BJ (cell line): ENCODE results near the gene PPP1R8. TPM values are rescaled to one million over a fixed set of nuclear protein-coding genes. Genes with fewer than 3 reads are reported as not detected.

Source experiments
- CTCF ChIA-PET: fragments of 350-600 bp; formaldehyde crosslinking; extraction: SDS; loops from one replicate; lab custom pipeline; 2021; ENCODE audit warnings: antibody characterized with exemption, inconsistent platforms; lab: Yijun Ruan, JAX
- POLR2A ChIA-PET: fragments of 300-600 bp; sonication (Branson Sonifier 250); formaldehyde crosslinking; extraction: SDS; loops from one replicate; lab custom pipeline; 2021; ENCODE audit warnings: antibody characterized with exemption; lab: Charles Lee
- DNase-seq: peaks from one replicate; pipeline ENCODE4 v3.0.0-alpha.2; 2011; ENCODE audit warnings: low read depth
- H3K27me3 ChIP-seq: 2 replicates; pipeline ENCODE4 v1.6.0; 2011; ENCODE audit warnings: low read length; ENCODE audit not compliant: control insufficient read depth, insufficient read depth
- H3K36me3 ChIP-seq: 2 replicates; pipeline ENCODE4 v1.5.1; 2011; ENCODE audit warnings: low read length; ENCODE audit not compliant: control insufficient read depth, insufficient read depth
- H3K4me3 ChIP-seq: 2 replicates; pipeline ENCODE4 v1.5.1; 2011; ENCODE audit warnings: low read depth, mild to moderate bottlenecking, control low read depth, low read length
- polyA plus RNA-seq: library from polyadenylated mRNA; depleted of rRNA; stranded (reverse); fragments of >200 nt; gene quantifications from 2 replicates; pipeline ENCODE4 v1.2.3, GENCODE V29; 2011
- TF ChIP-seq, protein P1 (sequence below): IDR thresholded peaks from 2 replicates; pipeline ENCODE4 v1.5.1; 2011; ENCODE audit warnings: low read depth, mild to moderate bottlenecking, control low read depth, inconsistent platforms, low read length, moderate library complexity; ENCODE audit not compliant: insufficient read depth

Gene PPP1R8
- polyA plus RNA-seq, 1 experiment: 54.7 TPM

DNA sequence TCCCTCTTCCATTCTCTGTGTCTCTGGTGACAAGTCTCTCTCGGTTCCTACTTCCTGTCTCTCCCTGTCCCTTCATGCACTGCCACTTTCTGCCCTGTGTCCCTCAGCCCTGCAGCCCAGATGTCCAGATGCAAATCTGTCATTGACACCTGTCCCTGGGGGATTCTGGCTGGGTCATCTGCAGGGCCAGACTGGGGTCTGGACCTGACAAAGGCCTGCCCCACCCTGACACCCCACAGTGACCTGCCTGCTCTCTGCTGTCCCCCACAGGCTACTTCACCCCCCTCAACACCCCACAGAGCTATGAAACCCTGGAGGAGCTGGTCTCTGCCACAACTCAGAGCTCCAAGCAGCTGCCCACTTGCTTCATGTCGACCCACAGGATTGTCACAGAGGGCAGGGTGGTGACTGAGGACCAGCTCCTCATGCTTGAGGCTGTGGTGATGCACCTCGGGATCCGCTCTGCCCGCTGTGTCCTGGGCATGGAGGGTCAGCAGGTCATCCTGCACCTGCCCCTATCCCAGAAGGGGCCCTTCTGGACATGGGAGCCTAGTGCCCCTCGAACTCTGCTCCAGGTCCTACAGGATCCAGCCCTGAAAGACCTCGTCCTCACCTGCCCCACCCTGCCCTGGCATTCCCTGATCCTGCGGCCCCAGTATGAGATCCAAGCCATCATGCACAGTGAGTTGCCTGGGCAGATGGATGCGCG is 48.9 kb downstream of the PPP1R8 start:
- CTCF ChIA-PET: interaction anchor here (0.7 to 1.5 kb wide), 2 partner anchors 13 to 22 kb away, joined by 4 read pairs; no protein-coding TSS in a partner anchor
- no peak for DNase-seq
- Histone ChIP-seq H3K4me3 (no peak overlapping the region), H3K36me3 (no peaks in the 10 kb centered on the region), H3K27me3 (no peaks in the 10 kb centered on the region)
- POLR2A ChIA-PET: no interaction called here
- TF ChIP-seq, protein P1, sequence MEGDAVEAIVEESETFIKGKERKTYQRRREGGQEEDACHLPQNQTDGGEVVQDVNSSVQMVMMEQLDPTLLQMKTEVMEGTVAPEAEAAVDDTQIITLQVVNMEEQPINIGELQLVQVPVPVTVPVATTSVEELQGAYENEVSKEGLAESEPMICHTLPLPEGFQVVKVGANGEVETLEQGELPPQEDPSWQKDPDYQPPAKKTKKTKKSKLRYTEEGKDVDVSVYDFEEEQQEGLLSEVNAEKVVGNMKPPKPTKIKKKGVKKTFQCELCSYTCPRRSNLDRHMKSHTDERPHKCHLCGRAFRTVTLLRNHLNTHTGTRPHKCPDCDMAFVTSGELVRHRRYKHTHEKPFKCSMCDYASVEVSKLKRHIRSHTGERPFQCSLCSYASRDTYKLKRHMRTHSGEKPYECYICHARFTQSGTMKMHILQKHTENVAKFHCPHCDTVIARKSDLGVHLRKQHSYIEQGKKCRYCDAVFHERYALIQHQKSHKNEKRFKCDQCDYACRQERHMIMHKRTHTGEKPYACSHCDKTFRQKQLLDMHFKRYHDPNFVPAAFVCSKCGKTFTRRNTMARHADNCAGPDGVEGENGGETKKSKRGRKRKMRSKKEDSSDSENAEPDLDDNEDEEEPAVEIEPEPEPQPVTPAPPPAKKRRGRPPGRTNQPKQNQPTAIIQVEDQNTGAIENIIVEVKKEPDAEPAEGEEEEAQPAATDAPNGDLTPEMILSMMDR: no peak

DNA sequence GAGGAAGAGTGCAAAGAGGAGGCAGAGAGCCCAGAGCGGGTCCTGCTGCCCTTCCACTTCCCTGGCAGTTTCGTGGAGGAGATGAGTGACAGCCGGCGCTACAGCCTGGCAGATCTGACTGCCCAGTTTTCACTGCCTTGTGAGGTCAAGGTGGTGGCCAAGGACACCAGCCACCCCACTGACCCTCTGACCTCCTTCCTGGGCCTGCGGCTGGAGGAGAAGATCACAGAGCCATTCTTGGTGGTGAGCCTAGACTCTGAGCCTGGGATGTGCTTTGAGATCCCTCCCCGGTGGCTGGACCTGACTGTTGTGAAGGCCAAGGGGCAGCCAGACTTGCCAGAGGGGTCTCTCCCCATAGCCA is 51.9 kb downstream of the PPP1R8 start:
- POLR2A ChIA-PET: no interaction called here
- no peaks in the 10 kb centered on the region for H3K36me3 ChIP-seq
- DNase-seq: no peak
- TF ChIP-seq, protein P1: no peak
- CTCF ChIA-PET: no interaction called here
- no peaks in the 10 kb centered on the region for H3K27me3 ChIP-seq
- no peak overlapping the region for H3K4me3 ChIP-seq

DNA sequence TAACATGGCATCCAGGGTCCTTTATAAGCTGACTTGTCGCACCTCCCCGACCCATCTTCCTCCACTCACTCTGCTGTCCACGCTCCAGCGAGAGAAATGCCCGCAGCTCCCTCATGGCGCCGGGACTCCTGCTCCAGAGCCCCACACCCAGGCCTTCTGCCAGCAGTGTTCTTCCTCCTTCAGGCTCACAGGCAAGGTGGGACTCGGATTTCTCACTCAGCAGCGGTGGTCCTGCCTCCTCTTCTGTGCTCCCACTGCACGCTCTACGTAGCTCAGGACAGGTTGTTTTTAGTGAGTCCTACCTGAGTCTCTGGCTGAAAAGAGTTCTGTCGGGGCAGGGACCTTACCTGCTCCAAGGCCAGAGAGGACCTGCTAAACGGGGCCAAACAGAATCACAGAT is 53.0 kb downstream of the PPP1R8 start:
- CTCF ChIA-PET: no interaction called here
- Histone ChIP-seq H3K4me3 (no peak overlapping the region), H3K36me3 (no peaks in the 10 kb centered on the region), H3K27me3 (no peaks in the 10 kb centered on the region)
- TF ChIP-seq, protein P1: no peak
- POLR2A ChIA-PET: no interaction called here
- DNase-seq: no peak

DNA sequence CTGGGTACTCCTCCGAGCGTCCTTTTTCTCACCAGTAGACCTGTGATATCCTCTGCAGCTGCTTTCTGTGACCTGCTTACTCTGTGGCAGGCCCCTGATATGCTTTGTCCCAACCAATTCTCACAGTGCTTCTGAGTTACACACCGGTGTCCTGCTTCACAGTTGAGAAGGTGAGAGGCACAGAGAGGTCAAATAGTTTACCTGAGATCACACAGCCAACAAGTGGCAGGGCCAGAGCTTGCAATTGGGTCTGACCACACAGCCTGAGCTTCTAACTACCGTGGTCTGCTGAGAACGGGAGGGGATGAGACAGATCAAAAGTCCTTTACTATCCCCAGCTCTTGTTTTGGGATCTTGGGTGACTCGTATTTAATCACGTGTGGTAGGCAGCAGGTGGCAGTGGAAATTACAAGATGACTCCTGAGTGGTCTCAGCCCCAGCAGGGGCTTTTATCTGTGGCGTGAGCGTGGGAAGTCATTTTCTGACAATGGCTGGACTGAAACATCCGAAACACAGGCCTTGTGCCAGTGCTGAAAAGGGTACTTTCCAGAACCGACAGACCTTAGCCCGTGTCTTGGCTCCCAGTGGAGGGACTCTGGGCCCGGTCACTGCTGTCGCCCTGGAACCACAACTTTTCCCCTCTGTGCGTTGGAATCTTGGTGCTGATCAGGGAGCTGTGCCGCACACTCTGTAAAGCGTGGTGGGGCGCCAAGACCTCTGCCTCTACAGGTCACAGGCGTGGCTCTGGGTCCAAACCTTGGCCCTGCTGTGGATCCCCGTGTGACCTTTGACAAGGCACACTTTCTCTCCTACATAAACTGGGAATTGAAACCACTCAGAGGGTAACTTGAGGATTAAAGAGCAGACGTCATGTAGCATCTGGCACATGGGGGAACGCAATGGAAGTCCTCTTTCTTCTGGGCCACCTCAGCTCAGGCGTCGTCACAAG is 53.7 kb downstream of the PPP1R8 start:
- CTCF ChIA-PET: no interaction called here
- H3K27me3 ChIP-seq: no peaks in the 10 kb centered on the region
- no peak for DNase-seq
- H3K36me3 ChIP-seq: no peaks in the 10 kb centered on the region
- H3K4me3 ChIP-seq: no peak overlapping the region
- TF ChIP-seq, protein P1: no peak
- POLR2A ChIA-PET: no interaction called here

DNA sequence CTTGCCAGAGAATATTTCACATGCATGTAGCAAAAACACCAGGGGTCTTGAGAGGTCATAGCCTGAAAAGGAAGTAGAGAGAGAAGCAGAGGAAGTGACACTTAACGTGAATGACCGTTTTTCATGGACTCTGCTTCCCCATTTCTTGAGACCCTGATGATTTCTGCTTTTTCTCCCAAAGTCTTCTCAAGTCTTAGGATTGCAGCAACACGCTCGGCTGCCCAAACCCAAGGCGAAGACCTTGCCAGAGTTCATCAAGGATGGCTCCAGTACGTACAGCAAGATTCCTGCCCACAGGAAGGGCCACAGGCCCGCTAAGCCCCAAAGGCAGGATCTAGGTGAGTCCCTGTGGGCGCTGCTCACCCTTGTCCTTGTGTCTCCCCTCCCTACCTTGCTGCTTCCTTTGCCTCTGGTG is 54.5 kb downstream of the PPP1R8 start:
- TF ChIP-seq, protein P1: no peak
- no peaks in the 10 kb centered on the region for H3K27me3 ChIP-seq
- no peak for DNase-seq
- peaks cover 3% of the 10 kb centered on the region for H3K36me3 ChIP-seq
- H3K4me3 ChIP-seq: no peak overlapping the region
- ChIA-PET POLR2A (no interaction called here), CTCF (no interaction called here)
